ENCODE data around the gene ANKRD30BL.
"Not testable (repeated sequence)": the region's sequence is repeated elsewhere in the genome, so short reads cannot be mapped to it uniquely, and the experiment has no call there.

DNA sequence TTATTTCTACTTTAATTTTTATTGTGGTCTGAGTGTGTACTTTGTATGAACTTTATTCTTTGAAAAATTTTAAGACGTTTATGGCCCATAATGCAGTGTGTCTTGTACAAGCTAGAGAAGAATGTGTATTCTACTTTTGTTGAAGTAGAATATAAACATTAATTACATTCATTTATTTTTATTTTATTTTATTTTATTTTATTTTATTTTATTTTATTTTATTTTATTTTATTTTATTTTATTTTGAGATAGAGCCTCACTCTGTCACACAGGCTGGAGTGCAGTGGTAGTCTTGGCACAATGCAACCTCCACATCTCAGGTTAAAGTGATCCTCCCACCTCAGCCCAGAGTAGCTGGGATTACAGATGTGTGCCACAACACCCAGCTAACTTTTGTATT, 5.3 kb upstream of the ANKRD30BL start:
- TF ChIP-seq CTCF, POLR2A (IDR thresholded peaks at IDR 0.05): not testable (repeated sequence)

Measured in esophagus squamous epithelium (tissue), 4 donors.